MG63 (cell line): Measurements from ENCODE around the gene SLC39A11. TPM values are rescaled to one million over a fixed set of nuclear protein-coding genes. Genes with fewer than 3 reads are reported as not detected.
A peak's percentile ranks its signal among the peaks of the same experiment; 100 is the strongest.

ENCODE experiments used
- DNase-seq: peaks from one replicate; pipeline ENCODE4 v3.0.0-alpha.2; 2020
- H3K27me3 ChIP-seq: fragments of 250-450 bp; sonication (Bioruptor Pico); 2 replicates; pipeline ENCODE4 v1.5.1; 2020; ENCODE audit warnings: mild to moderate bottlenecking, moderate library complexity
- H3K36me3 ChIP-seq: fragments of 250-450 bp; sonication (Bioruptor Pico); 2 replicates; pipeline ENCODE4 v1.5.1; 2020; ENCODE audit warnings: mild to moderate bottlenecking, moderate library complexity
- H3K4me3 ChIP-seq: fragments of 250-450 bp; sonication (Bioruptor Pico); 2 replicates; pipeline ENCODE4 v1.5.1; 2020; ENCODE audit warnings: mild to moderate bottlenecking, moderate library complexity
- H3K9me3 ChIP-seq: fragments of 250-450 bp; sonication (Bioruptor Pico); 2 replicates; pipeline ENCODE4 v1.5.1; 2020; ENCODE audit warnings: mild to moderate bottlenecking, moderate library complexity
- total RNA-seq: library from RNA; depleted of rRNA; stranded (reverse); fragments of >200 nt; shearing (Covaris generic); gene quantifications from 2 replicates; pipeline ENCODE4 v1.2.3, GENCODE V29; 2014; ENCODE audit warnings: low replicate concordance

The SLC39A11 gene
- total RNA-seq, 1 experiment from 2014 or later, result 13.7 TPM

- Histone ChIP-seq H3K9me3 (no peaks in the 10 kb centered on the region), H3K4me3 (no peak overlapping the region), H3K27me3 (no peaks in the 10 kb centered on the region), H3K36me3 (no peaks in the 10 kb centered on the region)
- DNase-seq, result no peak
Measured at GRCh38 chr17:72730077-72730476, 362.4 kb downstream of the SLC39A11 start.

GRCh38 chr17:72726936-72727335, 365.6 kb downstream of the SLC39A11 start:
- Histone ChIP-seq H3K27me3 (no peaks in the 10 kb centered on the region), H3K9me3 (no peaks in the 10 kb centered on the region), H3K36me3 (no peaks in the 10 kb centered on the region), H3K4me3 (no peak overlapping the region)
- no peak for DNase-seq

GRCh38 chr17:72725433-72726068, 366.9 kb downstream of the SLC39A11 start:
- Histone ChIP-seq H3K27me3 (no peaks in the 10 kb centered on the region), H3K36me3 (no peaks in the 10 kb centered on the region), H3K4me3 (no peak overlapping the region), H3K9me3 (no peaks in the 10 kb centered on the region)
- DNase-seq, result peak; percentile 58

GRCh38 chr17:72724267-72724666, 368.2 kb downstream of the SLC39A11 start:
- Histone ChIP-seq H3K27me3 (no peaks in the 10 kb centered on the region), H3K9me3 (no peaks in the 10 kb centered on the region), H3K36me3 (no peaks in the 10 kb centered on the region), H3K4me3 (no peak overlapping the region)
- no peak for DNase-seq

- no peaks in the 10 kb centered on the region for H3K27me3 ChIP-seq
- no peaks in the 10 kb centered on the region for H3K9me3 ChIP-seq
- no peak overlapping the region for H3K4me3 ChIP-seq
- no peak for DNase-seq
- no peaks in the 10 kb centered on the region for H3K36me3 ChIP-seq
Measured at GRCh38 chr17:72723711-72724110, 368.8 kb downstream of the SLC39A11 start.

- H3K4me3 ChIP-seq, result no peak overlapping the region
- H3K9me3 ChIP-seq, result no peaks in the 10 kb centered on the region
- H3K36me3 ChIP-seq, result no peaks in the 10 kb centered on the region
- no peak for DNase-seq
- H3K27me3 ChIP-seq, result no peaks in the 10 kb centered on the region
Measured at GRCh38 chr17:72720494-72720825, 372.0 kb downstream of the SLC39A11 start.

GRCh38 chr17:72719578-72720493, 372.7 kb downstream of the SLC39A11 start:
- no peak overlapping the region for H3K4me3 ChIP-seq
- DNase-seq, result no peak
- no peaks in the 10 kb centered on the region for H3K9me3 ChIP-seq

GRCh38 chr17:72719206-72719577, 373.3 kb downstream of the SLC39A11 start:
- Histone ChIP-seq H3K4me3 (no peak overlapping the region), H3K36me3 (no peaks in the 10 kb centered on the region), H3K27me3 (no peaks in the 10 kb centered on the region), H3K9me3 (no peaks in the 10 kb centered on the region)
- DNase-seq, result no peak

More at GRCh38 chr17:72719578-72720493, 372.7 kb downstream of the SLC39A11 start:
- Histone ChIP-seq H3K36me3 (no peaks in the 10 kb centered on the region), H3K27me3 (no peaks in the 10 kb centered on the region)

- Histone ChIP-seq H3K9me3 (no peaks in the 10 kb centered on the region), H3K4me3 (no peak overlapping the region), H3K36me3 (no peaks in the 10 kb centered on the region), H3K27me3 (no peaks in the 10 kb centered on the region)
- no peak for DNase-seq
Measured at GRCh38 chr17:72717676-72718075, 374.8 kb downstream of the SLC39A11 start.

GRCh38 chr17:72717276-72717675, 375.2 kb downstream of the SLC39A11 start:
- Histone ChIP-seq H3K4me3 (no peak overlapping the region), H3K9me3 (no peaks in the 10 kb centered on the region), H3K27me3 (no peaks in the 10 kb centered on the region), H3K36me3 (no peaks in the 10 kb centered on the region)
- no peak for DNase-seq

- Histone ChIP-seq H3K9me3 (no peaks in the 10 kb centered on the region; the same call in 1 of the 2 replicates), H3K36me3 (no peaks in the 10 kb centered on the region), H3K27me3 (no peaks in the 10 kb centered on the region), H3K4me3 (no peak overlapping the region)
- peak; percentile 66 for DNase-seq
Measured at GRCh38 chr17:72715906-72716572, 376.4 kb downstream of the SLC39A11 start.

GRCh38 chr17:72714357-72714966, 378.0 kb downstream of the SLC39A11 start:
- Histone ChIP-seq H3K27me3 (no peaks in the 10 kb centered on the region), H3K36me3 (no peaks in the 10 kb centered on the region), H3K9me3 (peaks cover 6% of the 10 kb centered on the region), H3K4me3 (no peak overlapping the region)
- no peak for DNase-seq

- Histone ChIP-seq H3K27me3 (no peaks in the 10 kb centered on the region), H3K4me3 (no peak overlapping the region), H3K9me3 (peaks cover 6% of the 10 kb centered on the region), H3K36me3 (no peaks in the 10 kb centered on the region)
- no peak for DNase-seq
Measured at GRCh38 chr17:72713701-72714100, 378.8 kb downstream of the SLC39A11 start.

- H3K4me3 ChIP-seq, result no peak overlapping the region
- no peak for DNase-seq
- peaks cover 8% of the 10 kb centered on the region for H3K9me3 ChIP-seq
- no peaks in the 10 kb centered on the region for H3K27me3 ChIP-seq
- H3K36me3 ChIP-seq, result no peaks in the 10 kb centered on the region
Measured at GRCh38 chr17:72711521-72712310, 380.8 kb downstream of the SLC39A11 start.

- Histone ChIP-seq H3K36me3 (no peaks in the 10 kb centered on the region), H3K9me3 (peaks cover 8% of the 10 kb centered on the region), H3K27me3 (no peaks in the 10 kb centered on the region), H3K4me3 (no peak overlapping the region)
- no peak for DNase-seq
Measured at GRCh38 chr17:72710834-72711233, 381.7 kb downstream of the SLC39A11 start.

GRCh38 chr17:72710202-72710601, 382.3 kb downstream of the SLC39A11 start:
- Histone ChIP-seq H3K4me3 (no peak overlapping the region), H3K9me3 (peaks cover 8% of the 10 kb centered on the region), H3K36me3 (no peaks in the 10 kb centered on the region), H3K27me3 (no peaks in the 10 kb centered on the region)
- DNase-seq, result no peak
